ENCODE measurements around the gene ADAM17. TPM values are rescaled to one million over a fixed set of nuclear protein-coding genes. Genes with fewer than 3 reads are reported as not detected.

ADAM17 gene
- total and polyA plus RNA-seq, 9 of the 15 experiments (the other 6 are each of a cell fraction or from before 2014, with no cell fraction given) = 5.8 to 30.0 (median 19.0) TPM

DNA sequence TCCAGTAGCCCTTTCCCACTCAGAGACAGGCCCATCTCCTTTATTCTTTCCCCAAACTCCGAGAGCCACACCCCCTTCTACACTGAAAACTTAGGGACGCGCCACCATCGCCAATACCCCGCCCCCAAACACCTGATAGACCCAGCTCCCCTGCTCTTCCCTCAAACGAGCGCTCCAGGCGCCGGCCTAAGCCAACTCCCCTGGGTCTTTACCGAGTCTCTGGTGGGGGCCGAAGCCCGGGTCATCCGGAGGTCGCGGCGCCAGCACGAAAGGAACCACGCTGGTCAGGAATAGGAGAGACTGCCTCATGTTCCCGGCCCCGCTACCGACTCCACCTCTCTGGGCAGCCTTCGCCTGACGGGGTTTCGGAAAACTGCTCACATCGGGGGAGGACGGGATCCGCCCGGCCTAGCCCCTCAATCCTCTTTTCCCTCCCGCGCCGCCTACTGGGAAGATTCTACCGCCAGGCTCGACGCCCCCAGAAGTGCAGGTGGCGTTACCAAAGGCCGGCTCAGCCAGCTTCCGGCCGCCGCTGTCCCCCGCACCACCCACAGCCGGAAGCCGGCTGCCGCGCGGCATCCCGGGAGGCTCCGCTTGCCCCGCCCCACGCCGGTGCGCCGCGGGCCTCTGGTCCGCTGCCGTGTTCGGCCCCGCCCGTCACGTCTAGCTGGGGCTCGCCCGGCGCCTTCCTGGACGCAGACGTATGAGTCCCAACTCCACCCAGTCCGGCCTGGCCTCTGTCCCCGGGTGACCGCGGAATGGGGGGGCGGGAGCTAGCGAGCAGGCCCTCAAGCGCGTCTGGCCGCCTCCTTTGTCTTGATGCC is at the start of gene ADAM17 (continued):
- TF ChIP-seq, protein P1, sequence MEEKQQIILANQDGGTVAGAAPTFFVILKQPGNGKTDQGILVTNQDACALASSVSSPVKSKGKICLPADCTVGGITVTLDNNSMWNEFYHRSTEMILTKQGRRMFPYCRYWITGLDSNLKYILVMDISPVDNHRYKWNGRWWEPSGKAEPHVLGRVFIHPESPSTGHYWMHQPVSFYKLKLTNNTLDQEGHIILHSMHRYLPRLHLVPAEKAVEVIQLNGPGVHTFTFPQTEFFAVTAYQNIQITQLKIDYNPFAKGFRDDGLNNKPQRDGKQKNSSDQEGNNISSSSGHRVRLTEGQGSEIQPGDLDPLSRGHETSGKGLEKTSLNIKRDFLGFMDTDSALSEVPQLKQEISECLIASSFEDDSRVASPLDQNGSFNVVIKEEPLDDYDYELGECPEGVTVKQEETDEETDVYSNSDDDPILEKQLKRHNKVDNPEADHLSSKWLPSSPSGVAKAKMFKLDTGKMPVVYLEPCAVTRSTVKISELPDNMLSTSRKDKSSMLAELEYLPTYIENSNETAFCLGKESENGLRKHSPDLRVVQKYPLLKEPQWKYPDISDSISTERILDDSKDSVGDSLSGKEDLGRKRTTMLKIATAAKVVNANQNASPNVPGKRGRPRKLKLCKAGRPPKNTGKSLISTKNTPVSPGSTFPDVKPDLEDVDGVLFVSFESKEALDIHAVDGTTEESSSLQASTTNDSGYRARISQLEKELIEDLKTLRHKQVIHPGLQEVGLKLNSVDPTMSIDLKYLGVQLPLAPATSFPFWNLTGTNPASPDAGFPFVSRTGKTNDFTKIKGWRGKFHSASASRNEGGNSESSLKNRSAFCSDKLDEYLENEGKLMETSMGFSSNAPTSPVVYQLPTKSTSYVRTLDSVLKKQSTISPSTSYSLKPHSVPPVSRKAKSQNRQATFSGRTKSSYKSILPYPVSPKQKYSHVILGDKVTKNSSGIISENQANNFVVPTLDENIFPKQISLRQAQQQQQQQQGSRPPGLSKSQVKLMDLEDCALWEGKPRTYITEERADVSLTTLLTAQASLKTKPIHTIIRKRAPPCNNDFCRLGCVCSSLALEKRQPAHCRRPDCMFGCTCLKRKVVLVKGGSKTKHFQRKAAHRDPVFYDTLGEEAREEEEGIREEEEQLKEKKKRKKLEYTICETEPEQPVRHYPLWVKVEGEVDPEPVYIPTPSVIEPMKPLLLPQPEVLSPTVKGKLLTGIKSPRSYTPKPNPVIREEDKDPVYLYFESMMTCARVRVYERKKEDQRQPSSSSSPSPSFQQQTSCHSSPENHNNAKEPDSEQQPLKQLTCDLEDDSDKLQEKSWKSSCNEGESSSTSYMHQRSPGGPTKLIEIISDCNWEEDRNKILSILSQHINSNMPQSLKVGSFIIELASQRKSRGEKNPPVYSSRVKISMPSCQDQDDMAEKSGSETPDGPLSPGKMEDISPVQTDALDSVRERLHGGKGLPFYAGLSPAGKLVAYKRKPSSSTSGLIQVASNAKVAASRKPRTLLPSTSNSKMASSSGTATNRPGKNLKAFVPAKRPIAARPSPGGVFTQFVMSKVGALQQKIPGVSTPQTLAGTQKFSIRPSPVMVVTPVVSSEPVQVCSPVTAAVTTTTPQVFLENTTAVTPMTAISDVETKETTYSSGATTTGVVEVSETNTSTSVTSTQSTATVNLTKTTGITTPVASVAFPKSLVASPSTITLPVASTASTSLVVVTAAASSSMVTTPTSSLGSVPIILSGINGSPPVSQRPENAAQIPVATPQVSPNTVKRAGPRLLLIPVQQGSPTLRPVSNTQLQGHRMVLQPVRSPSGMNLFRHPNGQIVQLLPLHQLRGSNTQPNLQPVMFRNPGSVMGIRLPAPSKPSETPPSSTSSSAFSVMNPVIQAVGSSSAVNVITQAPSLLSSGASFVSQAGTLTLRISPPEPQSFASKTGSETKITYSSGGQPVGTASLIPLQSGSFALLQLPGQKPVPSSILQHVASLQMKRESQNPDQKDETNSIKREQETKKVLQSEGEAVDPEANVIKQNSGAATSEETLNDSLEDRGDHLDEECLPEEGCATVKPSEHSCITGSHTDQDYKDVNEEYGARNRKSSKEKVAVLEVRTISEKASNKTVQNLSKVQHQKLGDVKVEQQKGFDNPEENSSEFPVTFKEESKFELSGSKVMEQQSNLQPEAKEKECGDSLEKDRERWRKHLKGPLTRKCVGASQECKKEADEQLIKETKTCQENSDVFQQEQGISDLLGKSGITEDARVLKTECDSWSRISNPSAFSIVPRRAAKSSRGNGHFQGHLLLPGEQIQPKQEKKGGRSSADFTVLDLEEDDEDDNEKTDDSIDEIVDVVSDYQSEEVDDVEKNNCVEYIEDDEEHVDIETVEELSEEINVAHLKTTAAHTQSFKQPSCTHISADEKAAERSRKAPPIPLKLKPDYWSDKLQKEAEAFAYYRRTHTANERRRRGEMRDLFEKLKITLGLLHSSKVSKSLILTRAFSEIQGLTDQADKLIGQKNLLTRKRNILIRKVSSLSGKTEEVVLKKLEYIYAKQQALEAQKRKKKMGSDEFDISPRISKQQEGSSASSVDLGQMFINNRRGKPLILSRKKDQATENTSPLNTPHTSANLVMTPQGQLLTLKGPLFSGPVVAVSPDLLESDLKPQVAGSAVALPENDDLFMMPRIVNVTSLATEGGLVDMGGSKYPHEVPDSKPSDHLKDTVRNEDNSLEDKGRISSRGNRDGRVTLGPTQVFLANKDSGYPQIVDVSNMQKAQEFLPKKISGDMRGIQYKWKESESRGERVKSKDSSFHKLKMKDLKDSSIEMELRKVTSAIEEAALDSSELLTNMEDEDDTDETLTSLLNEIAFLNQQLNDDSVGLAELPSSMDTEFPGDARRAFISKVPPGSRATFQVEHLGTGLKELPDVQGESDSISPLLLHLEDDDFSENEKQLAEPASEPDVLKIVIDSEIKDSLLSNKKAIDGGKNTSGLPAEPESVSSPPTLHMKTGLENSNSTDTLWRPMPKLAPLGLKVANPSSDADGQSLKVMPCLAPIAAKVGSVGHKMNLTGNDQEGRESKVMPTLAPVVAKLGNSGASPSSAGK (IDR thresholded peaks at IDR 0.05) = peak; percentile 91
- no peak; the same call in 1 of the 2 replicates for TF ChIP-seq ZNF41 (CRISPR knock-in tag; conservative IDR thresholded peaks at IDR 0.05)
- TF ChIP-seq CHD4 (IDR thresholded peaks at IDR 0.05; ENCODE audit: insufficient read depth, insufficient replicate concordance, low read depth, low read length, poor library complexity, severe bottlenecking) = no peak
- TF ChIP-seq RUNX1 (IDR thresholded peaks at IDR 0.05; ENCODE audit: low read depth) = no peak
- TF ChIP-seq, protein P2, sequence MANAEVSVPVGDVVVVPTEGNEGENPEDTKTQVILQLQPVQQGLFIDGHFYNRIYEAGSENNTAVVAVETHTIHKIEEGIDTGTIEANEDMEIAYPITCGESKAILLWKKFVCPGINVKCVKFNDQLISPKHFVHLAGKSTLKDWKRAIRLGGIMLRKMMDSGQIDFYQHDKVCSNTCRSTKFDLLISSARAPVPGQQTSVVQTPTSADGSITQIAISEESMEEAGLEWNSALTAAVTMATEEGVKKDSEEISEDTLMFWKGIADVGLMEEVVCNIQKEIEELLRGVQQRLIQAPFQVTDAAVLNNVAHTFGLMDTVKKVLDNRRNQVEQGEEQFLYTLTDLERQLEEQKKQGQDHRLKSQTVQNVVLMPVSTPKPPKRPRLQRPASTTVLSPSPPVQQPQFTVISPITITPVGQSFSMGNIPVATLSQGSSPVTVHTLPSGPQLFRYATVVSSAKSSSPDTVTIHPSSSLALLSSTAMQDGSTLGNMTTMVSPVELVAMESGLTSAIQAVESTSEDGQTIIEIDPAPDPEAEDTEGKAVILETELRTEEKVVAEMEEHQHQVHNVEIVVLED (CRISPR knock-in tag; IDR thresholded peaks at IDR 0.05) = peak; percentile 94
- 0 out of 2 replicates have a peak, but pooled peaks have one; percentile 32 for TF ChIP-seq ERF (CRISPR knock-in tag; IDR thresholded peaks at IDR 0.05)
- TF ChIP-seq ZNF217 (CRISPR knock-in tag; IDR thresholded peaks at IDR 0.05) = no peak
- no peak; the same call in 1 of the 2 replicates for TF ChIP-seq NR2F6 (CRISPR knock-in tag; IDR thresholded peaks at IDR 0.05)
- no peak for TF ChIP-seq BCL6 (CRISPR knock-in tag; IDR thresholded peaks at IDR 0.05)
- TF ChIP-seq ZSCAN29 (IDR thresholded peaks at IDR 0.05) = no peak
- peak; percentile 91 for TF ChIP-seq ELF1 (tag; IDR thresholded peaks at IDR 0.05)
- TF ChIP-seq ZNF778 (CRISPR knock-in tag; IDR thresholded peaks at IDR 0.05) = no peak
- peak; percentile 35; the same call in 1 of the 2 replicates for TF ChIP-seq ZNF764 (CRISPR knock-in tag; IDR thresholded peaks at IDR 0.05; ENCODE audit: low read depth)
- TF ChIP-seq, protein P3, sequence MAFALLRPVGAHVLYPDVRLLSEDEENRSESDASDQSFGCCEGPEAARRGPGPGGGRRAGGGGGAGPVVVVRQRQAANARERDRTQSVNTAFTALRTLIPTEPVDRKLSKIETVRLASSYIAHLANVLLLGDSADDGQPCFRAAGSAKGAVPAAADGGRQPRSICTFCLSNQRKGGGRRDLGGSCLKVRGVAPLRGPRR (CRISPR knock-in tag; IDR thresholded peaks at IDR 0.05) = 0 out of 2 replicates have a peak, but pooled peaks have one; percentile 36
- no peak for TF ChIP-seq NELFE (IDR thresholded peaks at IDR 0.05; ENCODE audit: insufficient read depth, insufficient read length)
